ENCODE results near the gene UBE2M.
"Not testable (repeated sequence)": the region's sequence is repeated elsewhere in the genome, so short reads cannot be mapped to it uniquely, and the experiment has no call there.

Gene UBE2M

DNA sequence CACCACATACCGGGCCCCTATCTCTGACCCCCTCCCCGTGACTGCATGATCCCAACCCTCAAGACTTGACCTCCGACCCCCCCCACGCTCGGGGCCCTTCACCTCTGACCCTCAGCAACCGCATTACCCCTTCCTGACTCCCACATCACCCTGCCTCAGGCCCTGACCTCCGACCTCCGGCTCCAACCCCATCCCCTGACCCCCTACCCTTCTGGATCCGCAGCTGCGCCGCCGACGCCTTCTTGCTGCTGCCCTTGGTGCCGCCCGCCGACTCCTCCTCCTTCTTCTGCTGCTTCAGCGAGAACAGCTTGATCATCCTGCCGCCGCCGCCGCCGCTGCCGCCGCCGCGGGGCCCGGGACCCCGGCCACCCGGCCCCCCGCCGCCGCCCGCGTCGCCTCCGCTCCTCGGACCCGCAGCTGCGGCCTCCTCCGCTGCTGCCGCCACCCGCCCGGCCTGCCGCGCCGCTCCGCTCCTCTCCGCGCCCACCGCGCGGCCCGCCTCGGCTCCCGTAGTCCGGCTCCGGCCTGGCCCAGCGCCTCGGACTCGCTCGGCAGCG lies at the start of gene UBE2M:
Gene UBE2M (minus strand): TSS at position 546 of the 557 bp plus-strand sequence. CDS start 230 bp downstream, at position 316.
- peak; percentile 65 to 67 for DNase-seq

GRCh38 chr19:58607213-58607612 lies 48.8 kb upstream of the UBE2M start:
- DNase-seq: peak in 1 of 2 donors; percentile 40

DNA sequence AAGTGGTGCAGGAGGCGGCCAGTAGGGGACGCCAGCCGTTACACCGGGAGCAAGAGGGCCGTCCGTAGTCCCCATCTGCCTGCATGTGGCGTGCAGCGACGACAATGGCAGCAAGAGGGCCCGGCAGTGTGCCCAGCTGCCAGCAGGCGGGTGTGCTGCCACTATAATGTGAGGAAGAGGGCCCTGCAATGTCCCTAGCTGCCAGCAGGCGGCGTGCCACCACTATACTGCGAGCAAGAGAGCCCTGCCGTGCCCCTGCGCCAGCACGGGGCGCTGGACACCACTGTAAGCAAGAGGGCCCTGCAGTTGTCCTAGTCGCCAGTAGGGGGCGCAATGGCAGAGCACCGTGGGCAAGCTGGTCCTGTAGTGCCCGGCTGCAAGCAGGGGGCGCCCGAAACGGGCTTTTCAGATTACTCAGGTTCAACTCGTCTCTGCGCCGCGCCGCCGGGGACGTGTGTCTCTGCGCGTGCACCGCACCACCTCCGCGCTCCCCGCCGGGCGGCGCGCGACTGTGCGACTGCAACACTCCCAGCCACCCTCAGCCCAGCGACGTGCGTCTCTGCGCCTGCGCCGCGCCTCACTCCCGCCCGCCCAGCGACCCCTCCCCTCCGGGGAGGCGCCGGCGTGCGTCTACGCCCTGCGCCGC lies 48.0 kb upstream of the UBE2M start:
- not testable (repeated sequence) for DNase-seq

DNA sequence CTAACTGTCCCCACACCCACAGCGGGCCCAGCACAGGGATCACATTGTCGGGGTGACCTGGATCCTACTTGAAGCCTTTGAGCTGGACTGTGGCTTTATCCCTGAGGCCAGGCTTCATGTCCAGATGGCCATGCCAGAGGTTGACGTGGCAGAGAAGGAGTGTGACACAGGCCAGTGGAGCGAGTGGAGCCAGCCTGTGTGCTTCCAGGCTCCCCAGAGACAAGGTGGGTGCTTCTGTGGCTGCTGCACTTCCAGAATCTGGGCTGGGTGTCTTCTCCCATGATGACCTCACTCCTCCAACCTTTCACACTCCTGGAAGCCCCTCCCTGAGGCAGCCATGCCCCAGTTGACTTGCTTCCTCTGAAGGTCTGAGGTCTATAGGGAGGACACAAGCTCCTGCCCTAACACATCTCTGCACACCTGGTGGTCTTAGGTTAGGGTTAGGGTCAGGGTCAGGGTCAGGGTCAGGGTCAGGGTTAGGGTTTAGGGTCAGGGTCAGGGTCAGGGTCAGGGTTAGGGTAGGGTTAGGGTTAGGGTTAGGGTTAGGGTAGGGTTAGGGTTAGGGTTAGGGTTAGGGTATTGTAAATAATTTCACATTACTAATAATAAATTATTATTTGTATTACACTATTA lies 27.8 kb upstream of the UBE2M start:
- no peak for DNase-seq

DNA sequence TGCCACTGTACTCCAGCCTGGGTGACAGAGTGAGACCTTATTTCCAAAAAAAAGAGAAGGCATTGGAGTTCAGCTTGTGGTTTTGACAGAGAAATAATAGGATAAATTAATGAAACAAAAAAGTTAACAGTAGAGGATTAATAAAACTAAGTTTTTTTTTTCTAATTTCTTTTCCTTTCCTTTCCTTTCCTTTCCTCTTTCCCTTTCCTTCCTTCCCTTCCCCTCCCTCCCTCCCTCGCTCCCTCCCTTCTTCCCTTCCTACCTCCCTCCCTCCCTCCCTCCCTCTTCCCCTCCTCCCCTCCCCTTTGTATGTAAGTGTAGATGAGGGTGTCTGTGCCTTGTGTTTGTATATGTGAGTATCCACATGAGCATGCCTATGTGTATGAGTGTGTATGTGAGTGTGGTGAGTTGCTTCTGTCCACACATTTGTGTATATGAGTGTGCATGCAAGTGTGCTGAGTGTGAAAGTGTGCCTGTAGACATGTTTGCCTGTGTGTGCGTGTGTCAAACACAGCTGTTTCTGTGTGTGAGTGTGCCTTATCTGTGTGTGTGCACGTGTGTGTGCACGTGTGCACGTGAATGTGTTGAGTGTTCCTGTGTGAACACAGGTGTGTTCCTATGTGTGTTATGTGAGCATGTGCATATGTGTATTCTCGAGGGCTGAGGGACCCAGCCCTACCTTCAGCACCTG lies 27.2 kb upstream of the UBE2M start:
- DNase-seq: no peak

DNA sequence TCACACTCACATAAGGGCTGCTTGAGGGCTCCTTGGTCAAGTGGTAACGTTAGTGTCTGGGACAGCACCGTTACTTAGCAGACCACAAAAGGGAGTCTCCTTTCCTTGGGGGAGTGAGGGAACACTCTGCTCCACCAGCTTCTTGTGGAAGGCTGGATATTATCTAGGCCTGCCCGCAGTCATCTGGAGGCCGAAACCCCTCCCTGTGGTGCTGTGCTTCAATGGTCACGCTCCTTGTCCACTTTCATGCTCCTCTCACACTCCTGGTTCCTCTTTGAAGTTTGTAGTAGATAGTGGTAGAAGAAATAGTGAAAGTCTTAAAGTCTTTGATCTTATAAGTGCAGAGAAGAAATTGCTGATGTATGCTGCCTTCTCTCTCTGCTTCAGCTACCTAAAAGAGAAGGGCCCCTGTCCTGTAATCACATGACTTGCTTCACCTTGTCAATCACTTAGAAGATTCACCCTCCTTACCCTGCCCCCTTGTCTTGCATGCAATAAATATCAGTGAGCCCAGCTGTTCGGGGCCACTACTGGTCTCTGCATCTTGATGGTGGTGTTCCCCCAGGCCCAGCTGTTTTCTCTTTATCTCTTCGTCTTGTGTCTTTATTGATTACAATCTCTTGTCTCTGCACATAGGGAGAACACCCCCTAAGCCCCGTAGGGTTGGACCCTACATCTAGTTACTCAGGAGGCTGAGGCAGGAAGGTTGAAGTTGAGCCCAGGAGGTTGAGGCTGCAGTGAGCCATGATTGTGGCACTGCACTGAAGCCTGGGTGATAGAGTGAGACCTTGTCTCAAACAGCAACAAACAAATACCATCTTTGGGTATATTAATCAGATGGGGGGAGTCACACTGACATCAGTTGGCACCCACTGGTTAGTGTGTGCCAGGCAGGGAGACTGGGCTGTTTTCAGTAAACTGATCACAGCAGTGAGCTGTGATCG lies 26.4 kb upstream of the UBE2M start:
- no peak for DNase-seq

DNA sequence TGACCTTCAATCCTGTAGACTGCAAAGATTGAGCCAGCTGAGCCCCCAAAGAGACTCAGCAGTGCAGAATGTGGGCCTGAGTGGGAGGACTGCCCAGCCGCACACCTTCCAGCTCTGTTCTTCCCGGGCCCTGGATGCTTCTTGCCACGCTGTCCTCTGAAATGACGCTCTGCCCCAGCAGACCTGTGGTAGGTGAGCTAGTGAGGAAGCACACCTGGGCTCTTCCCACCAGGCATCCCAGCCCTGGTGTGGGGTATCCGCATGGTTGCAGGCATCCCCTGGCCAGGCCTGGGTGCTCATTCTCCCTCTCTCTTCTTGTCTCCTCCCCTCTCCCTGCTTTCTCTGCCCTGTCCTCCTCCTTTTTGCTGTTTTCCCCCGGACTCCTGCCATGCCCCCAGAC lies 24.6 kb upstream of the UBE2M start:
- DNase-seq: no peak

DNA sequence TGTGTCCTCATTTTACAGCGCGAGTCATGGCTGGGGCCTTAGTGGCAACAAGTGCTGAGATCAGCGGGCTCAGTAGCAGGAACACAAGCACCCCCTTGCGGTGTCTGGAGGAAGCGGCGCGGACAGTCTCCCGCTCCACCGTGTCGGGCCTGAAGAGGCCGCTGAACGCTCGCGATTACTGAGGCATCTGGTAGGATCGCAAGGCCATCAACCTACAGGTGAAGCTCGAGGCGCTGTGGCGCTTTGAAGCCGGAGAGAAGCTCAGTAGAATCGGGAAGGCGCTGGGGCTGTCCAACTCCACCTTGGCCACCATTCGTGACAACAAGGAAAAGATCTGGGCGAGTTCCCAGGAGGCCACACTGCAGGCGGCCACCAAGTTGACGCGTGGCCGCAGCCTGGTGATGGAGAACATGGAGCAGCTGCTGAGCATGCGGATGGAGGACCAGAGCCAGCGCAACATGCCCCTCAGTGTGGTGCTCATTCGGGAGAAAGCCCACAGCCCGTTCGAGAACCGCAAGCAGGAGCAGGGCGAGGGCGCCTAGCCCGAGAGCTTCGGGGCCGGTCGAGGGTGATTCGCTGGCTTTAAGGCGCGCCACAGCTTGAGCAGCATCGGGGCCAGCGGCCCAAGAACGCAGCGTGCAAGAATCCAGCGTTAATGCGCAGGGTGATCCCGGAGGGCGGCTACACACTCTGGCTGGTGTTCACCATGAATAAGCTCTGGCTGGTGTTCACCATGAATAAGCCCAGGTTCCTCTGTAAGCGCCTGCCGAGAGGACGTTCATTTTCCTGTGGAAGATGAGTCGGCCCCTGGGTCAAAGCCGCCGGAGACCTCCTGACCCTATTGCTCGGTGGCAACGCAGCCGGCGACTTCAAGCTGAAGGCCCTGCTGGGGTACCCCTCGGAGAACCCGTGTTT lies 23.1 kb upstream of the UBE2M start:
- DNase-seq: peak; percentile 92

DNA sequence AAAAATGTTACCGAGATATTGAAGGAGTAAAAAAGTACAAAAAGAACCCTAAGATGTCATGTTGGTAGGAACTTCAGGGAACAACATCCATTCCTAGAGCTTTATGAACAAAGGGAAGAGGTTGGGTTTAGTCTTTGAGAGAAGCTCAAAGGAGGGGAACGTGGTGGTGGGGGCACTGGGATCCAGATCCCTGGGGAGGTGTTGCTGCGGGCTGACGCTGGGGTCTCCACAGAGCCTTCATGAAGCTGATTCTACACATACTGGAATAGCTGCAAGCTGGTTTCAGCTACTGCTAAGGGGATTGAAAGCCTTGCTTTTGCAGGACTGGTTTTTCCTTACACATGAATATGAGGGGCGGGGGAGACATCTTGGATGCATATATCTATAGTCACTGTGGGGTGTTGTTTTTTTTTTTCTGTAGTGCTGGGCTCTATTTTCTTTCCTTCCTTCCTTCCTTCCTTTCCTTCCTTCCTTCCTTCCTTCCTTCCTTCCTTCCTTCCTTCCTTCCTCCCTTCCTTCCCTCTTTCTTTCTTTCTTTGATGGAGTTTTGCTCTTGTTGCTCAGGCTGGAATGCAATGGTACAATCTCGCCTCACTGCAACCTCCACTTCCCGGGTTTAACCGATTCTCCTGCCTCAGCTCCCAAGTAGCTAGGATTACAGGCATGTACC lies 21.2 kb upstream of the UBE2M start:
- no peak for DNase-seq

- DNase-seq: no peak
Measured at GRCh38 chr19:58578012-58578925, 19.9 kb upstream of the UBE2M start.

DNA sequence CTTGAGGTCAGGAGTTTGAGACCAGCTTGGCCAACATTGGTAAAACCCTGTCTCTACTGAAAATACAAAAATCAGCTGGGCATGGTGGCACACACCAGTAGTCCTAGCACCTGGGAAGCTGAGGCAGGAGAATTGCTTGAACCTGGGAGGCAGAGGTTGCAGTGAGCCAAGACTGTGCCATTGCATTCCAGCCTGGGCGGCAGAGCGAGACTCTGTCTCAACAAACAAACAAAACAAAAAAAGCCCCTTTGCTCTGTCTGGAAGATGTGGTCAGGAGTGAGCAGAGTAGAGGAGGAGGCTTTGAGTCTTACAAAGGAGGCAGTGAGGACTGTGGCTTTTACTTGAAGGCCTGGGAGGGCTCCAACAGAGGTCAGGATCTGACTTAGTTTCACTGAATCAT lies 19.2 kb upstream of the UBE2M start:
- not testable (repeated sequence) for DNase-seq

GRCh38 chr19:58575183-58576041 lies 17.0 kb upstream of the UBE2M start:
- DNase-seq: peak; percentile 84 to 89

DNA sequence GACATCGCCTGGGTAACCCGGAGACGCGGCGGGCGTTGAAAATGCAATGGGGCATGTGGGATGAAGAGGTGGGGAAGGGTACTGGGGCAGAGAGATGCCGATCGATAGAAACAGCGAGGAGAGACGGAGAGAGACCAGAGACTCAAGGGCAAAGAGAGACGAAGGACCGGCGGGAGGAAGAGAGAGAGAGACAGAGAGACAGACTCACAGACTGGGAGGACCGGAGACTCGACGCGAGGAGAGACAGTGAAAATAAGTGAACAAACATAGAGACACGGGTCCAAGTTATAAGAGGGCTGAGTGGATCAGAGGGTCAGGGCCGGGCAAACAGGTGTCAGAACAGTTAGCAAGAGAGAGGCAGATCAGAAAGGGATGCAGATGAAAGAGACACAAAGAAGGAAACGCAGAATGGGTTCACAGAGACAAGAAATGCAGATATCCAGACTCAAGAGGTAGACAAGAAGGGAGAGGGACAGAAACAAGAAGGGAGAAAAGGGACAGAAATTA lies 15.3 kb upstream of the UBE2M start:
- DNase-seq: no peak

GRCh38 chr19:58572818-58573657 lies 14.6 kb upstream of the UBE2M start, which contains the start of gene MZF1:
Gene MZF1, minus strand, starts transcription at chr19:58573335. Its CDS starts 1,946 bp downstream, at chr19:58571389.
- peak; percentile 100 for DNase-seq

DNA sequence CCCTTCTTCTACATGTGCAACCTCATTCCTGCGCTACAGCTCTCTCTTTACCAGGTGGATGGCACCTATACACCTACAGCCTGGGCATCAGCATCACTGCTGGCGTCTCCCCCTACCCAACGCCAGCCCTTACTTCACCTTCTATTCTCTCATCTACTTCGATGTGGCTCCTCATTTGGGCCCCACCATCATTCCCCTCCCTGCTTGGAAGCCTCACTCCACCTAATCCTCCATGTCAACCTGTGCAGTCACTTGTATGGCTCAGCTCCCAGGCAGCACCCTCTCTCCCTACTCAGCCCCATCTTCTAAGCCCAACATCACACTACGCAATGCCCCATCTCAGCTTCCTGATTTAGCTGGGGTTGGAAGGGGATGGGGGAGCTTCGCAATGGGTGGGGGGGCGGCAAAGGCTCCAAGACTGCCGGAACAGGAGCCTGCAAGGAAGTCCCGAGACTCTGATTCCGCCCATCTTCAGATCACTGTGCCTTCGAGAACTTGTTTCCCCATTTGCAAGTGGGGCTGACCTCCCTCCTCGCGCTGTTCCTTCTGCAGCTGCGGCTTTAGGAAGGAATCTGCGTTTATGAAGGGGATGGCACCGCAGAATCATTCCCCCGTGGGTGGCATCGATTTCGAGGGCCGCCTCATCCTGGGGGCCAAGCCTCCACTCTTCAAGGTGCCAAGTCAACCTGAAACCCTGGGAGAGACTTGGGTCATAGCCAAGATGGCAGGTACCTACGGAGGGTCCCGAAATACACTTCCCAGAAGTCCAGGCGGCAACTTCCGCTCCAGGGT lies 13.8 kb upstream of the UBE2M start:
- DNase-seq: no peak

DNA sequence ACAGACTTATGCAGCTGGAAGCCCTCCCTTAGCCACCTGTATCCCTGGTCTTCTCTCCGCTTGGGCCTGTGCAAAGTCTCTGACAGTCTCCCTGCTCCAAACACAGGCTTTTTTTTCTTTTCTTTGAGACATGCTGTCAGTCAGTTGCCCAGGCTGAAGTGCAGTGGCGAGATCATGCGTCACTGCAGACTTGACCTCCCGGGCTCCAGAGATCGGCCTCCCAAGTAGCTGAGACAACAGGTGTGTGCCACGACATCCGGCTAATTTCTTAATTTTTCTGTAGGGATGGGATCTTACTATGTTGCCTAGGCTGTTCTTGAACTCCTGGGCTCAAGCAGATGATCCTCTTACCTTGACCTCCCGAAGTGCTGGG lies 13.2 kb upstream of the UBE2M start:
- DNase-seq: no peak
